NOMO-1 treated with DMSO at 0.1 percent for 48 hours (cell line): Measurements from ENCODE around the gene CSF1R.

Source experiments
- DNase-seq: peaks from one replicate; lab custom pipeline; 2025; ENCODE audit not compliant: unreplicated experiment; lab: John Stamatoyannopoulos, UW

CSF1R gene

DNA sequence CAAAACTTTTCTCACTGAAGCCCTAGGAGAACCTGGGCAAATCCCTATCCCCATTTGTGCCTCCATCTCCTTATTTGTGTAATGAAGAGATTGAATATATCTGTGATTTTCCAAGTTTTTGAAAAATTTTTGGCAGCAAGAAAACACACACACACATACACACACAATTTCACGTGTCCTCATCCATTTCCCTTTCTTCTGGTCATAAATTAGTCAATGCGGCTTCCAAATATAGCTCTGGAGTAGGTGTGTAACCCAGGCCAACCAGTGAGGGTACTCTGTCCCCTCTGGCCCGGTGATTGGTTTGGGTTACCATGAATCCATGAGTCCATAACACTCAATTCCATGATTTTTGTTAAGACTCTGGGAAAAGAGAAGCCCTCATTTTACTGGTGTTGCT is 12.7 kb downstream of the CSF1R start:
- DNase-seq = no peak

GRCh38 chr5:150073086-150073625 is 13.2 kb downstream of the CSF1R start:
- no peak for DNase-seq

DNA sequence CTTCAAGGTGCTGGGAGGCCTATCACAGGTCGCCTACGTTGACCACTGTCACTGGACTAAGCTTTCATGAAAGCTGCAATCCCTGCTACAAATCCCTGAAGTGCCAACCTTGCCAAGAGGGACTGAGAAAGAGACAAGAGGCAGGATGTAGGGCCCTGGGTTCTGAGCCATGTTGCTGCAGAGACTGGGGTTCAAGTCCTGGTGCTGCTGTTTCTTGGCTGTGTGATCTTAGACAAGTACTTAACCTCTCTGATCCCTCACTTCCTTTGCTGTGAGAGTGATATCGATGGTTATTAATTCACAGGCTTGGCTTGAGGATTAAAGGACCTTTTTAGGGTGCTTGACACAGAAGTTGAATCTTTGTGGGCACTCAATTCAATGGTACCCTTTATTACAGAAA is 15.5 kb downstream of the CSF1R start:
- no peak for DNase-seq

- no peak for DNase-seq
Observed at GRCh38 chr5:150069672-150070627, 16.4 kb downstream of the CSF1R start.

- DNase-seq = no peak
Observed at GRCh38 chr5:150068961-150069645, 17.3 kb downstream of the CSF1R start.

DNA sequence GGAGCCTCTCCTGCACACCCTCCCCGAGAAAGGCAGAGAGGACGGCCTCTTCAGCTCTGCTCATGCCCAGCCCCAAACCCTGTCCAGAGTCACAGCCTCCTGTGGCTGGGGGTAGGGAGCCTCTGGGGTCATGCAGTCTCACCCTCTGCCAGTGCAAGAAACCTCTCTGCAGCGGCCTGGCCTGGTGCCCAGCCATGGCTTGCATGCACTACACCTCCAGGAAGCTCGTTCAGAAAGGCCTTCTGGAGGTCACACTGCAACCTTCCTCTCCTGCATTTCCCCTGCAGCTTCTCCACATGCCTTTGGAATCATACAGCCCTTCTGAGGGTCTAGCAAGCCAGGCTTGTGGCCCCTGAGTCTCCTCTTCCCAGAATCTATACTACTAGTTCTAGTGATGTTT is 17.9 kb downstream of the CSF1R start:
- DNase-seq = no peak

GRCh38 chr5:150068071-150068470 is 18.3 kb downstream of the CSF1R start:
- DNase-seq = no peak

GRCh38 chr5:150067405-150067960 is 18.9 kb downstream of the CSF1R start:
- DNase-seq = peak; percentile 30

DNA sequence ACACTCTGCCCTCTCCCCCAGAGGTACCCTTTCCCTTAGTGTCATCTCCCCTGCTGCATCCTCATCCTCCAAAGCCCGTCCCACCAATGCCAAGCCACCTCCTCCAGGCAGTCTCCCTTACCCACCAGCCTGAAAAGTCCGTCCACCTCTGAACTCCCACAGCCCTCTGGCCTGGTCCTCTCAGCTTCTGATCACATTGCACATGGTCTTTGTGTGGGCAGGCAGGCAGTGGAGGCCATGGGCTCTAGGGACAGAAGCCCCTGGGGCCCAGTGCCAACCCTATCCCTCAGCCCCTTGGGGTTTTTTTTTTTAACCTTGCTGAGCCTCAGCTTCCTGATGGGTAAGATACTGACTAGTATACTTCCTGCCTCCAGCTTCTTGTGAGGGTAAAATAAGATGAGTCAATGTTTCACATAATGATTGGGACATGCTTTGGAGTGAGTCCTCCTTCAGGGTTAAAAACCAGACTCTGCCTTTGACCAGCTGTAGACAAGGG is 19.4 kb downstream of the CSF1R start:
- DNase-seq = peak; percentile 71

DNA sequence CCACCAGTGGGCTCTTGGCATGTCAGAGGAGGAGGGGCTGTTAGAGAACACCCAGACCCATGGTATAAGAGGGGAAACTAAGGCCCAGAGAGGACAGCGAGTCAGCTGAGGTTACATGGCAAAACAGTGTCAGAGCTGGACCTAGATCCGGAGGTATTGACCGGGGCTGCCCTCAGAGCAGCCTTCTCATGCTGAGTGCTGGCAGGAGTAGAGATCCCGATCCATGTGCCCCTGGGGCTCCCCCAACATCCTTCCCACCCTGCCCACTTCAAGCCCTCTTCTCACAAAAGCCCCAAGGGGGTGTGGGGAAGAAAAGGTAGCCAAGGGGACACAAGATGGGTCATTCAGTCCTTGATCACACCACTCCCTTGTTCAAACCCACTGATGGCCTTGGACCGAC is 19.9 kb downstream of the CSF1R start:
- no peak for DNase-seq

DNA sequence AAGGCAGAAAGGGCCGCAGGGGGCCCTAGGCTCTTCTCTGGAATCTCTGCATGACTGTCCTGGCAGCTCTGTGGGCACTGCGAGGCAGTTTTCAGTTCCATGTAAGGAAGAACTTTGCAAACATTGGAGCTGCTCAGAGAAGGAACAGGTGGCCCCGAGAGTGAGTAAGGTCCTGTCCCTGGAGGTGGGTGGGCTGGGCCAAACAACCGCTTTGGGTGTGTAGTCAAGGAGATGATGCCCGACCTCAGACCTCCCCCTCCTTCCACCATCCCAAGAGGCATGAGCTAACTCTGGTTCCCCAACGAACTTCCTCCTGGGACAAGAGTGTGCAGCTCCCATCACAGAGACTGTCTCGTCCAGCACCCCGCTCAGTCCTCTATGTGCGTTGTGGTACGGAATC is 20.5 kb downstream of the CSF1R start:
- DNase-seq = no peak

DNA sequence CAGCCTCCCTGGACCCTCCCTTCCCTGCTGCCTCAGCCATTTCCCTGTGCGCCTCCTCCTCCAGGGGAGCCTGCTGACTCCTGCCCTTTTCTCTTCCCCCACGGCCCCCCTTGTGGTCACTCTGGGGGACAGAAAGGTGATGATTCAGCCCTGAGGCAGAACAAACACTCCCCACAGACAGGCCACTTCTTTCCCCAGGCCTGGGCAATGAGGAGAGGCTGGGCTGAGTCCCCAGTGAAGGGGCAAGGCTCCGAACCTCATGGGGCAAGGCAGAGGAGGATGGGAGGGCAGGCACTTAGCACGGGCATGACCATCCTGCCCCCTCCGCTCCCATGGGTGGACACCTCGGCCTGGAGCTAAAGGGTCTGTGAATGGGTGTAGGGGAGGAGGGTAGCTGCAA is 21.0 kb downstream of the CSF1R start:
- DNase-seq = no peak

GRCh38 chr5:150064681-150065220 is 21.6 kb downstream of the CSF1R start:
- DNase-seq = no peak

GRCh38 chr5:150063638-150064037 is 22.7 kb downstream of the CSF1R start:
- no peak for DNase-seq

- peak; percentile 15 for DNase-seq
Observed at GRCh38 chr5:150062216-150062922, 24.0 kb downstream of the CSF1R start.

DNA sequence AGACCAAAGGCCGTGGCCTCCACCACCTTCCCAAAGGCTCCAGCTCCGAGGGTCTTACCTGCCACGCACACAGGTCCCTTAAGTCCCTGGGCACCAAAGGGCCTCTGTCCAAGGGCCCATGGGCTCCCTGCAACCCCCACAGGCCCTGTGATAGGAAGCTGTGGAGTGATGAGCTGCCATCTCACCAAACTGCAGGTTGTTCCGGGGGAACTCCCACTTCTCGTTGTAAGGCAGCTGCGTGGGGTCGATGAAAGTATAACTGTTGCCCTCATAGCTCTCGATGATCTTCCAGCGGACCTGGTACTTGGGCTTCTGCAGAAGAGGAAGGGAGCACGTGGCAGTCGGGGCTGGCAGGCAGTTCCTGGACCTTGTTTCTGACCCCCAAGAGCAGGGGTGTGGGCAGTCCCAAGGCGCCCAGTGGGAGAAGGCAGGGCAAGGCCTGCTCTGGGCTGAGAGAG is 24.8 kb downstream of the CSF1R start:
- DNase-seq = no peak

DNA sequence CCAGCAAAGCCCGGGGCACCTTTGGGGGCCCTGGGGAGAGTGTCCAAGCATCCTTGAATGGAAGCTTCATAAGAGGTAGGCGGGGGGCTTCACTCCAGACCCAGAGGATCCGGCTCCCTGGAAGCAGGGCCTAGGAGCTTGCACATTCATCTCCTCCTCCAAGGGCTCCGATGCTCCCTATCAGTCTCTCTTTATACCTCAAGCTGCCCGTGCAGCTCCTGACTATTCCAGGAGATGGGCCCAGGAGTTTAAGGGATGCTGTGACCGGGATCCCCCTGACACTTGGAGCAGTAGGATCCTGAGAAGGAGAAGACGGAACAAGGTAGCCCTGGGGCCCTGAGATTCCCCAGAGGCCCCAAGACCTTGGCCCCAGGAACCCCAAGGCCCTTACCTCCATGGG is 25.9 kb downstream of the CSF1R start:
- no peak for DNase-seq

GRCh38 chr5:150059623-150060022 is 26.7 kb downstream of the CSF1R start:
- no peak for DNase-seq

DNA sequence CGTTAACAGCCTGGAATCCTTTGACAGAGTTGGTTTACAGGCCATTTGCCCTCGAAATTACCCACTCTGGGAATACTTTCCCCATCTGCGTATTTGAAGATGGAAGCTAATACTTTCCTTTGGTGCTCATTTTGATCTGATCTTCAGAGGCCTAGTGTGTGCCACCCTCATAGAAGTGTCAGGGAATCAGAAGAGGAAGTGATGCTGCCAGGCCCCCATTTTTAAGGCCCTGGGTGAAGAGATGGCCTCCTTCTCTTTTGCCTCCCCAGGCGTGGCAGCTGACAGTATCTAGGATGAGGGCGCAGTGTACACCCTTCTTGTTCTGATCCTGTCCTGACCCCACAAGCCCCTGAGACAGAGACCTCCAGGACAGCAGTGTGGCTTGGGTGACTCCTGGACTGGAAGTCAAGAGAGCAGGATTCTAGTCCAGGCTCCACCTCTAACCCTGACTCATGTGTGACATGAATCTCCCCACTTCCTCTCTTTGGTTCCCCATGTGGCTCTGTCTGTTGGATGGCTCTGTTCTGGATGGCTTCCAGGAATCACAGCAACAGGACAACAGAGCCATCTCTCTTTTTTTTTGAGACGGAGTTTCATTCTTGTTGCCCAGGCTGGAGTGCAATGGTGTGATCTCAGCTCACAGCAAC is 27.8 kb downstream of the CSF1R start:
- DNase-seq = peak; percentile 92

- DNase-seq = no peak
Observed at GRCh38 chr5:150057996-150058395, 28.4 kb downstream of the CSF1R start.
